Retina (tissue), 1 donor: Measurements from ENCODE around the gene MAP3K21.

Experiments
- DNase-seq: peaks from one replicate; pipeline ENCODE4 v3.0.0-alpha.2; 2016

The MAP3K21 gene

GRCh38 chr1:233326811-233327650 is 493 bp upstream of the MAP3K21 start:
- DNase-seq, result peak; percentile 43

GRCh38 chr1:233328142-233328921 is 808 bp downstream of the MAP3K21 start:
- DNase-seq, result peak; percentile 74

- no peak for DNase-seq
Observed at GRCh38 chr1:233331676-233332519, 4.4 kb downstream of the MAP3K21 start.

DNA sequence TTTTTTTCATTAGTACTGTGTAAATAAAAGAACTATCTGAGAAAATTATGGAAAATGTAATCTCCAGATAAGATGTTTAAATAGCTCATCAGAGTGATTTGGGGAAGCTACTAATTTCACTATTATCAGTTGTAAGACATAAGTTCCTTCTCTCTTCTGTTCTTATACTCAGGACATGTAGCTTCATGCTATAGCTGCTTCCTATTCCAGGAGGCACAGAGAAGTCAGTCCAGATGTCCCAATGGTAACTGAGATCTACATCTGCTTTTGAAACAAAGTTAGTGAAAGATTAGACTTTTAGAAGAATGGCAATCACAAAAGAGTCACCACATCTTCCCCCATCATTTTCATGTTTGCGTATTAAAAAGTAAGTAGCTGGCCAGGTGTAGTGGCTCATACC is 5.6 kb downstream of the MAP3K21 start:
- no peak for DNase-seq

GRCh38 chr1:233334092-233334491 is 6.6 kb downstream of the MAP3K21 start:
- no peak for DNase-seq

GRCh38 chr1:233336554-233337456 is 9.3 kb downstream of the MAP3K21 start:
- DNase-seq, result no peak

DNA sequence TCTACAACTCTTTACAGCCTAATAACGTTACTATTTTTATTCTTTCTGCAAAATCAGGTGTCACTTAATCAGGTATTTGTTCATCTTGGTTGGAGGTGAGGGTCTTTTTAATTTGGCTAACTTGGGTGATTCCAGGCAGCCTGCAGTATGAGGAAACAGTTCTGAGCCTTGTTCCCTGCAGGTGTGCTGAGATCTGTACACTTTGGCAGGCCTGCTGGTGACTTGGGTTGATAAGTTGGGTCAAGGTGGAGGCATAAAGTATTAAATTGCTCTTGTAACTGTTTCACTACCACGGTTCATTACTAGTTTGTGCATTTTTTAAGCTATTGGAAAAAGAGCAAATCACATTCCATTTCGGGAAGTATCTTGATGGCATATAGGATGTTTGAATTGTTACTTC is 10.0 kb downstream of the MAP3K21 start:
- DNase-seq, result no peak

DNA sequence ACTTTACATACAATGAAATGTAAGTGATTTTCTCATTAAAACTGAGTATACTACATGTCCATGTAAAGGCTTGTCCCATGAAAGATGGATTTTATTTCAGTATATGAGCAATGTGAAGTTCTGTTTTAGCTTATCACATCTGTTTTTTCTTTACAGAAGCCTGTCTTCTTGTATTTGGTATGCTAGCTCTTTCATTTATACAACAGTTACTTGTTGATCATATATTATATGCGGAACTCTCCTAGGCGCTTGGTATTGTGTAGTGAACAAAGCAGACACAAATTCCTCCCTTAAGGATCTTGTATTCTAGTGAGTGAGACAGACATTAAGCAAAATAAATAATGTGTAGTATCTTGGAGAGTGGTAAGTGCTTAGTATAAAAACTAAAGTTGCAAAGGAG is 10.6 kb downstream of the MAP3K21 start:
- no peak for DNase-seq

DNA sequence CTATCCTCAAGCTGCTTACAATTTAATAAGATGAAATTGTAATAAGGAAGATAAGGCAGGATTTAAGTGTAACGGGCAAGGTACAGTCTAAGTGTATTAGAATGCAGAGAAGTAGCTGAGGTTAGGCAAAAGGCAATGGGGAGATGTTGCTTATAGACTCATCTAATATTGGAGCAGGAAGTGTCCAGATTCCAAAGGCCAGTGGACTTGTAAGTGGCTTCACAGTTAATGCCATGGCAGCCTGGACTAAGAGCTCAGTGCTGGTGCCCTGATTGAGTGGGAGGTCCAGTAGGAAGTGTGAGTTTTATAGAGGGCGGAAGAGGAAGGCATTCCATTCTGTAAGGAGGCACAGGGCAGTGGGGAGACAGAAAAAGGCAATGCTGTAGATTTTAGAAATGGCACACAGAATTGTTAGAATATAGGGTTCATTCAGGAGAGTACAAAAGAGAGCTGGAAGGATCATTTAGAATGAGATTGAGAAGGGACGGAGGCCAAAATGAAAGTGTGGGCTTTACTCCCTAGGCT is 12.6 kb downstream of the MAP3K21 start:
- no peak for DNase-seq

GRCh38 chr1:233340966-233341516 is 13.5 kb downstream of the MAP3K21 start:
- DNase-seq, result no peak

DNA sequence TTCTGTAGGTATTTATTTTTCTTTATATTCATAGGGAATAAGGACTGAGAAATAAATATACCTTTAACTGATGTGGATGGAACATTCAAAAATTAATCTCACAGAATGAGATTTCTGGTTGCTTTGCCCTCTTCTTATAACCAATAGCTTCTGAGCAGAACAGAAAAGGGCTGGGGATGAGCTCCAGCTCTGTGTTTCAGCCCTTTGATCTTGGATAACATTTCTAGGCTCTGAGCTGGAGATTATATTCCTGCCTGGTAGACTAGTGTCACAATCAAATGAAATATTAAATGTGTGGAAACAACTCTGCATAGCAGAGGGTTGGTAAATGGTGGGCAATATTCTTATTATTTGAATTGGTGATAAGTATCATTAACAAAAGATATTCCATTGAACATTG is 14.6 kb downstream of the MAP3K21 start:
- no peak for DNase-seq

DNA sequence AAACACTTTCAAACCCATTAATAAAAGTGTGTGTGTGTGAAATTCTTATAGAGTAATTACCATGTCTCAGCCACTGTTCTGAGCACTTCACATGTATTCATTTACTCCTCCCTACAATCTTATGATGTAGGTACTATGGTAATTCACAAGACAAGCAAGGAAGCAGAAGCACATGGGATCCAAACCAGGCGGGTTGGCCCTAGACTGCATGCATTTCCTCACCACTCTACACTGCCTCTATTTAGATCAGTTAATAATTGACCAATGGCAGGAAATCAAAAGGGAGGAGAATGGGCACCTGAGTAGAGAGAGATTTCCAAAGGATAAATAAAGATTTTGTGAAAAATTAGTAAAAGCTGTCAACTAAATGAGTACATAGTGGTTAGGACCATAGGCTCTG is 15.7 kb downstream of the MAP3K21 start:
- DNase-seq, result no peak

GRCh38 chr1:233347338-233347737 is 19.8 kb downstream of the MAP3K21 start:
- no peak for DNase-seq

- no peak for DNase-seq
Observed at GRCh38 chr1:233349137-233349536, 21.6 kb downstream of the MAP3K21 start.

GRCh38 chr1:233354983-233355382 is 27.5 kb downstream of the MAP3K21 start:
- no peak for DNase-seq

DNA sequence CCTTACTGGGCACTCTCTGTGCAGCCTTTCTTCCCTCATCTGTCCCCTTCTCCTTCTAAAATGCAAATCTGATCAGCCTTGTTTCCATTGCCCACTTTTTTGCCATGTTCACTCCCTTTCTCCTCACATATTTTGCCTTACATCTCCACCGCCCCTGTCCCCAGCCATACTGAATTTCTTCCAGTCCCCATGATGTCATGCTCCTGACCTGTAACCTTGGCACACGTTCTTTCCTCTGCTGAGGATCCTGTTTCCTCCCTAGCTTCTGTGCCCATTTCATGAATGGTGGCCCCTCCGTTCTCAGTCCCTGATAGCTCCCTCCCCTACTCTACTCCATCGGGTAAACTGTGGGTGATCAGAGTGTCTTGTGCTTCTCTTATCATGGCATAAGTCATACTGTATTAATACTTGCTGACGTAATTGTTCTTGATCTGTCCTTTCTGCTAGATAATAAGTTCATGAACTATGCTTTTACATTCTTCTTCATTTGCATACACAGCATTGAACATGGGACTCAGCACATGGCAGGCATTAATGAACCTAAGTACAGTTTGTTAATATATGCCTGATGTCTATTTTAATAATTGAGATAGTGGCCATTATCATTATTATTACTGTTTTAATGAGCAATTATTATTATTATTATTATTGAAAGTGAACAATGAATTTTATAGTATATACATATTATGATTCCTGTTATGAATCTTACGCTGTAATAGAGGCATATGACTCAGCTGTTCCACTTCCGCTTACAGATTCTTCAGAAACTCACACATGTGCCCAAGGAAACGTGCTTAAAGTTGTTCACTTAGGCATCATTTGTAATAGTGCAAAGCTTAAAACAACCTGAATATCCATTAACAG is 28.5 kb downstream of the MAP3K21 start:
- DNase-seq, result no peak

GRCh38 chr1:233356705-233356987 is 29.1 kb downstream of the MAP3K21 start:
- DNase-seq, result no peak

DNA sequence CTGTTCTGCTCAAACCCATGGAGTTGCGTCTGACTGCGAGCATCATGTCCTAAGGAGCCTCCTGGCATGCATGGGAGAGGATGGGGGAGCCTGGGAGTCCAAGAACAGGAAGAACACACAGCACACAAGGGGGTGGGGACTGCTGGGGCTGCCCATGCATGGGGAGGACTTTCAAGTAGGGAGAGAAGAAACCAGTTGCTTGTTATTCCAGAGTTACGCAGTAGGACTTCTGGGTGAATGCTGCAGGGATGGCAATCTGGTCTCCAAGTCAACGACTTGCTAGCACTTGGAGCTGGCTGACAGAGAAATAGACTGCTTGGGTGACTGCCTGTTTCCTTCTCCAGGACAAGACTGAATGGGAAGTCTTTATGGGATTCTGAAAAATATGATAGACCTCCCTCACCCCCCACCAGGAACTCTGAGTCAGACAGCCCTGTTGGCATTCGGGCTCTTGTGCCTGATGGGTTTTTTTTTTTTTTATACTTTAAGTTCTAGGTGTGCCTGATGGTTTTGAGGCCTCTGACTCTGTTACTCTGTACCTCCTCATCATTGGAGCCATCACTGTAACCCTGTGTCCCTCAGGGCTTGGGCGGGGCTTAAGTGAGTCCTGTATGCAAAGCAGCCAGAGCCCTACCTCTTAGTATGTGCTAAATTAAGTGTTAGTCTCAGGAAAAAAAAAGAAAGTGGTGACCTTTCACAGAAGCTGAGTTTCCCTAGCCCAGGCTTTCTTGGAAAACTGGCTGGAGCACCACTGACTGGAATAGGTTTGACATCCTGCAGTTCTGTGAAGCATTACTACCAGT is 30.3 kb downstream of the MAP3K21 start:
- no peak for DNase-seq

GRCh38 chr1:233359431-233359830 is 31.9 kb downstream of the MAP3K21 start:
- no peak for DNase-seq

GRCh38 chr1:233359905-233360304 is 32.4 kb downstream of the MAP3K21 start:
- no peak for DNase-seq
